HCT116 (cell line): Measurements from ENCODE around the gene CREBBP. TPM values are rescaled to one million over a fixed set of nuclear protein-coding genes. Genes with fewer than 3 reads are reported as not detected.
A peak's percentile ranks its signal among the peaks of the same experiment; 100 is the strongest.

Experiments
- ATAC-seq: fragments of 200-7000 bp; cut with Tn5 transposase; 2 replicates; pipeline ENCODE4 v1.9.1; 2020; ENCODE audit warnings: mild to moderate bottlenecking, moderate library complexity
- BruUV-seq: library from RNA; stranded (reverse); fragments of 400-500 nt; replicated peaks from 2 replicates; lab custom pipeline; 2021; lab: Mats Ljungman, UMichigan
- CTCF ChIA-PET: fragments of 300-600 bp; sonication (Branson Sonifier 250); formaldehyde crosslinking; loops from one replicate; lab custom pipeline; 2021; ENCODE audit warnings: antibody characterized with exemption; lab: Charles Lee
- POLR2A ChIA-PET: fragments of 300-600, 350-600 bp; sonication (Branson Sonifier 250); formaldehyde crosslinking; loops from one replicate; lab custom pipeline; 2021; ENCODE audit warnings: antibody characterized with exemption; lab: Charles Lee
- RAD21 ChIA-PET, 2 experiments: fragments of 300-600 bp; sonication (Branson Sonifier 250); formaldehyde crosslinking; loops; one replicate each; lab custom pipeline; 2023; ENCODE audit warnings: low total read pairs in 2 of 2; ENCODE audit not compliant: uncharacterized antibody in 2 of 2, unreplicated experiment in 2 of 2, low non-redundant PET in 1 of 2; lab: Charles Lee
- DNase-seq: peaks from one replicate; pipeline ENCODE4 v3.0.0-alpha.2; 2010; ENCODE audit warnings: low read depth, low spot score
- H2AFZ ChIP-seq: fragments of 200-600 bp; shearing (Covaris generic), sonication (generic); 2 replicates; pipeline ENCODE4 v1.6.1; 2017; ENCODE audit warnings: low read depth, mixed run types, mixed read lengths, antibody characterized with exemption, low read length; ENCODE audit not compliant: poor library complexity, severe bottlenecking
- H3K27ac ChIP-seq: 2 replicates; pipeline ENCODE4 v1.5.1; 2012; ENCODE audit warnings: low read depth, low read length
- H3K27me3 ChIP-seq: fragments of 200-600 bp; sonication (generic); 2 replicates; pipeline ENCODE4 v1.6.1; 2016; ENCODE audit warnings: mixed run types, low read length, mixed read lengths; ENCODE audit not compliant: insufficient read depth
- H3K36me3 ChIP-seq, 2 experiments: fragments of 200-500 bp in 1 of 2; fragments of 200-600 bp in 1 of 2; sonication (Bioruptor generic) in 1 of 2; sonication (generic) in 1 of 2; 2 replicates each; pipeline versions ENCODE4 v1.5.1 to v1.6.1; 2014 to 2016; ENCODE audit warnings: low read length in 2 of 2, inconsistent platforms in 1 of 2, mixed read lengths in 1 of 2, mixed run types in 1 of 2; ENCODE audit not compliant: insufficient read depth in 2 of 2, control insufficient read depth in 1 of 2
- H3K4me1 ChIP-seq, 2 experiments: fragments of 200-600 bp in 1 of 2; sonication (generic) in 1 of 2; 2 replicates each; pipeline versions ENCODE4 v1.5.1 to v1.6.1; 2012 to 2017; ENCODE audit warnings: low read length in 2 of 2, inconsistent platforms in 1 of 2, mild to moderate bottlenecking in 1 of 2, mixed read lengths in 1 of 2, mixed run types in 1 of 2, moderate library complexity in 1 of 2; ENCODE audit not compliant: insufficient read depth in 2 of 2, control insufficient read depth in 1 of 2
- H3K4me2 ChIP-seq: fragments of 200-600 bp; sonication (generic); 2 replicates; pipeline ENCODE4 v1.6.1; 2017; ENCODE audit warnings: mixed run types, low read length, mixed read lengths
- H3K4me3 ChIP-seq, 2 experiments: fragments of 200-600 bp in 1 of 2; sonication (generic) in 1 of 2; replicated peaks in 1 of 2; 2 replicates each; pipeline ENCODE4 v1.5.1; 2011 to 2016; ENCODE audit warnings: low read length in 2 of 2, control low read depth in 1 of 2, low read depth in 1 of 2, mild to moderate bottlenecking in 1 of 2, mixed read lengths in 1 of 2, mixed run types in 1 of 2
- H3K79me2 ChIP-seq: fragments of 200-600 bp; sonication (generic); 2 replicates; pipeline ENCODE4 v1.6.1; 2017; ENCODE audit warnings: mild to moderate bottlenecking, mixed run types, low read length, moderate library complexity, mixed read lengths; ENCODE audit not compliant: insufficient read depth
- H3K9ac ChIP-seq: fragments of 200-600 bp; sonication (generic); 2 replicates; pipeline ENCODE4 v1.6.1; 2016; ENCODE audit warnings: low read length, mixed read lengths
- H3K9me2 ChIP-seq: fragments of 200-600 bp; sonication (generic), shearing (Covaris generic); 2 replicates; pipeline ENCODE4 v1.6.1; 2017; ENCODE audit warnings: mixed run types, mild to moderate bottlenecking, moderate library complexity; ENCODE audit not compliant: insufficient read depth
- H3K9me3 ChIP-seq, 2 experiments: fragments of 200-500 bp in 1 of 2; fragments of 200-600 bp in 1 of 2; sonication (Bioruptor generic) in 1 of 2; sonication (generic) in 1 of 2; 2 replicates each; pipeline ENCODE4 v1.6.1; 2014 to 2017; ENCODE audit warnings: low read length in 2 of 2, mixed read lengths in 2 of 2, inconsistent platforms in 1 of 2, low read depth in 1 of 2, mild to moderate bottlenecking in 1 of 2, mixed run types in 1 of 2, moderate library complexity in 1 of 2; ENCODE audit not compliant: control insufficient read depth in 1 of 2, insufficient read depth in 1 of 2
- H4K20me1 ChIP-seq: fragments of 200-600 bp; sonication (generic), shearing (Covaris generic); 2 replicates; pipeline ENCODE4 v1.6.1; 2017; ENCODE audit warnings: mixed run types, mild to moderate bottlenecking, moderate library complexity; ENCODE audit not compliant: insufficient read depth
- ATF3 ChIP-seq: IDR thresholded peaks from 2 replicates; pipeline ENCODE4 v1.6.1; 2012
- CBX3 ChIP-seq: IDR thresholded peaks from 2 replicates; pipeline ENCODE4 v1.6.1; 2012; ENCODE audit warnings: low read depth
- ELF1 ChIP-seq: IDR thresholded peaks from 2 replicates; pipeline ENCODE4 v1.6.1; 2012; ENCODE audit warnings: low read depth, borderline replicate concordance
- EZH2phosphoT487 ChIP-seq: fragments of 200-600 bp; IDR thresholded peaks from 2 replicates; pipeline ENCODE4 v1.6.1; 2018; ENCODE audit warnings: antibody characterized with exemption, borderline replicate concordance
- POLR2AphosphoS5 ChIP-seq: IDR thresholded peaks from 2 replicates; pipeline ENCODE4 v1.6.1; 2011; ENCODE audit warnings: mild to moderate bottlenecking, low read depth, low read length, moderate library complexity
- SIN3A ChIP-seq: IDR thresholded peaks from 2 replicates; pipeline ENCODE4 v1.6.1; 2012; ENCODE audit warnings: low read depth
- SRF ChIP-seq: IDR thresholded peaks from 2 replicates; pipeline ENCODE4 v1.6.1; 2012; ENCODE audit warnings: low read depth
- ZFX ChIP-seq: fragments of 450-650 bp; IDR thresholded peaks from 2 replicates; pipeline ENCODE4 v1.6.1; 2017
- intact Hi-C: fragments of 100-400 bp; cut with micrococcal nuclease; formaldehyde crosslinking; loops from 2 replicates; pipeline ENCODE4 v1.10.0; 2022
- total RNA-seq: library from RNA; stranded (reverse); gene quantifications from one replicate; pipeline ENCODE4 v1.2.1, GENCODE V29; 2021; ENCODE audit not compliant: unreplicated experiment
- TF ChIP-seq, protein P1 (sequence below), 3 experiments: fragments of 200-600 bp in 1 of 3; sonication (generic) in 1 of 3; IDR thresholded peaks in 2 of 3; conservative IDR thresholded peaks in 1 of 3; 2 replicates each; pipeline ENCODE4 v1.5.1; 2012 to 2017; ENCODE audit warnings: low read depth in 2 of 3, low read length in 2 of 3, antibody characterized with exemption in 1 of 3, borderline replicate concordance in 1 of 3, control low read depth in 1 of 3, mild to moderate bottlenecking in 1 of 3, mixed read lengths in 1 of 3, mixed run types in 1 of 3, moderate library complexity in 1 of 3; ENCODE audit not compliant: insufficient read depth in 1 of 3
- TF ChIP-seq, protein P2 (sequence below): IDR thresholded peaks from 2 replicates; pipeline ENCODE4 v1.6.1; 2012

CREBBP gene
- total RNA-seq, 1 experiment from 2014 or later, result 42.7 TPM

- no peaks in the 10 kb centered on the region for H3K79me2 ChIP-seq
- H3K36me3 ChIP-seq, result peaks cover 19 to 22% of the 10 kb centered on the region in 2 experiments; a peak in 3 of 4 replicates
- no peaks in the 10 kb centered on the region for H4K20me1 ChIP-seq
- BruUV-seq, result no TSS peak
- DNase-seq (no peak), ATAC-seq (peak; percentile 58; the same call in 1 of the 2 replicates)
- H3K27me3 ChIP-seq, result no peaks in the 10 kb centered on the region
- H3K4me1 ChIP-seq, result no peaks in the 10 kb centered on the region
- no peak overlapping the region for H3K9ac ChIP-seq
- ChIA-PET RAD21 (no interaction called here), POLR2A (no interaction called here)
- TF ChIP-seq SRF, result no peak
- no peak for TF ChIP-seq POLR2AphosphoS5
- TF ChIP-seq ZFX, result no peak
- TF ChIP-seq, protein P1, sequence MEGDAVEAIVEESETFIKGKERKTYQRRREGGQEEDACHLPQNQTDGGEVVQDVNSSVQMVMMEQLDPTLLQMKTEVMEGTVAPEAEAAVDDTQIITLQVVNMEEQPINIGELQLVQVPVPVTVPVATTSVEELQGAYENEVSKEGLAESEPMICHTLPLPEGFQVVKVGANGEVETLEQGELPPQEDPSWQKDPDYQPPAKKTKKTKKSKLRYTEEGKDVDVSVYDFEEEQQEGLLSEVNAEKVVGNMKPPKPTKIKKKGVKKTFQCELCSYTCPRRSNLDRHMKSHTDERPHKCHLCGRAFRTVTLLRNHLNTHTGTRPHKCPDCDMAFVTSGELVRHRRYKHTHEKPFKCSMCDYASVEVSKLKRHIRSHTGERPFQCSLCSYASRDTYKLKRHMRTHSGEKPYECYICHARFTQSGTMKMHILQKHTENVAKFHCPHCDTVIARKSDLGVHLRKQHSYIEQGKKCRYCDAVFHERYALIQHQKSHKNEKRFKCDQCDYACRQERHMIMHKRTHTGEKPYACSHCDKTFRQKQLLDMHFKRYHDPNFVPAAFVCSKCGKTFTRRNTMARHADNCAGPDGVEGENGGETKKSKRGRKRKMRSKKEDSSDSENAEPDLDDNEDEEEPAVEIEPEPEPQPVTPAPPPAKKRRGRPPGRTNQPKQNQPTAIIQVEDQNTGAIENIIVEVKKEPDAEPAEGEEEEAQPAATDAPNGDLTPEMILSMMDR (IDR thresholded peaks at IDR 0.05 in 2 of 3, conservative IDR thresholded peaks at IDR 0.05 in 1 of 3; ENCODE audit: borderline replicate concordance in 1 of 3, insufficient read depth in 1 of 3, low read depth in 2 of 3, low read length in 2 of 3), result no peak
- no peak for TF ChIP-seq ELF1
- no peak for TF ChIP-seq ATF3
- no peak for TF ChIP-seq EZH2phosphoT487
- no peak for TF ChIP-seq SIN3A
- no peak for TF ChIP-seq CBX3
- TF ChIP-seq, protein P2, sequence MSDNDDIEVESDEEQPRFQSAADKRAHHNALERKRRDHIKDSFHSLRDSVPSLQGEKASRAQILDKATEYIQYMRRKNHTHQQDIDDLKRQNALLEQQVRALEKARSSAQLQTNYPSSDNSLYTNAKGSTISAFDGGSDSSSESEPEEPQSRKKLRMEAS, result no peak
- TF ChIP-seq, all 23 proteins: peak for 0
- CTCF ChIA-PET, result no interaction called here
- H3K4me3 ChIP-seq, result no peak overlapping the region
- intact Hi-C loops, result no loop called here
- no peak overlapping the region for H2AFZ ChIP-seq
- H3K9me2 ChIP-seq, result no peaks in the 10 kb centered on the region
- H3K9me3 ChIP-seq, result no peaks in the 10 kb centered on the region
- no peak overlapping the region for H3K4me2 ChIP-seq
- H3K27ac ChIP-seq, result no peak overlapping the region
Observed at GRCh38 chr16:3731126-3731935, 149.2 kb downstream of the CREBBP start.
